Ovary (tissue), 10 donors: ENCODE results near the gene MRPL1. TPM values are rescaled to one million over a fixed set of nuclear protein-coding genes. Genes with fewer than 3 reads are reported as not detected.

Source experiments
- DNase-seq, 5 donors: peaks; one replicate each; pipeline ENCODE4 v3.0.0-alpha.2; 2019 to 2020
- H3K27ac ChIP-seq, 2 donors: fragments of 200-600 bp; one replicate each; pipeline versions ENCODE4 v1.5.1 to v1.8.0; 2019 to 2022
- H3K27me3 ChIP-seq: fragments of 200-600 bp; one replicate; pipeline ENCODE4 v1.8.0; 2022
- H3K36me3 ChIP-seq: fragments of 200-600 bp; sonication (generic); one replicate; pipeline ENCODE4 v1.5.1; 2019
- H3K4me1 ChIP-seq: one replicate; pipeline ENCODE4 v1.8.1; 2013; ENCODE audit warnings: mild to moderate bottlenecking, moderate library complexity; ENCODE audit not compliant: insufficient read depth
- H3K4me3 ChIP-seq: fragments of 200-600 bp; sonication (generic); one replicate; pipeline ENCODE4 v1.5.1; 2017
- H3K9me3 ChIP-seq, 2 donors: fragments of 200-600 bp in 1 of 2; sonication (generic) in 1 of 2; one replicate each; pipeline versions ENCODE4 v1.5.1 to v1.8.1; 2013 to 2019; ENCODE audit warnings: mild to moderate bottlenecking in 1 of 2, moderate library complexity in 1 of 2
- EP300 ChIP-seq: sonication (generic); formaldehyde crosslinking; IDR thresholded peaks from one replicate; pipeline ENCODE4 v1.6.1; 2017; ENCODE audit warnings: antibody characterized with exemption
- POLR2A ChIP-seq: fragments of 450-650 bp; IDR thresholded peaks from one replicate; pipeline ENCODE4 v1.6.1; 2017; ENCODE audit warnings: antibody characterized with exemption, mild to moderate bottlenecking, moderate library complexity
- WGBS, 3 donors: extraction: QIAGEN DNeasy Blood & Tissue Kit in 1 of 3; methylation state at CpG; one replicate each; pipeline versions ENCODE4 v1.1.5 to v1.1.7; 2013 to 2017; 5-methylcytosine and 5-hydroxymethylcytosine counted together
- intact Hi-C, 4 donors: fragments of 100-400 bp; cut with DNase I; formaldehyde crosslinking; loops; one replicate each; pipeline versions ENCODE4 v1.11.0 to v1.15.1; 2022 to 2023
- long read RNA-seq, 3 donors: library from polyadenylated mRNA in 2 of 3; unstranded in 2 of 3; transcript quantifications; one replicate each; pipeline ENCODE4 v2.0.0 and lab custom pipeline, GENCODE V29; 2021 to 2026
- polyA plus RNA-seq, 2 donors: library from polyadenylated mRNA; stranded (reverse); fragments of 200-250 nt in 1 of 2; fragments of 350-450 nt in 1 of 2; fragmentation: Illumina TruSeq in 1 of 2; extraction: RNeasy Lipid Tissue Mini Kit (QIAGEN cat#74804) in 1 of 2; gene quantifications; one replicate each; pipeline ENCODE4 v1.2.3, GENCODE V29; 2013 to 2014
- total RNA-seq, 7 donors: library from RNA; depleted of rRNA in 2 of 7; stranded (reverse); fragments of >200 nt in 2 of 7; fragmentation: NEBNext Ultra II Directional in 3 of 7; extraction: Animal tissue kit (Norgen Biotek cat#: 25700) in 3 of 7; gene quantifications; one replicate each; pipeline versions ENCODE4 v1.1.0 to v1.2.4, GENCODE V29; 2016 to 2023
- TF ChIP-seq, protein P1 (sequence below), 3 donors: fragments of 450-650 bp in 2 of 3; fragments of 200-600 bp in 1 of 3; IDR thresholded peaks; one replicate each; pipeline versions ENCODE4 v1.5.1 to v1.8.0; 2016 to 2022; ENCODE audit warnings: antibody characterized with exemption in 3 of 3, mild to moderate bottlenecking in 1 of 3
- donor health status: DM: no; HTN: no; CAD: no; lungs with moderate emphysema.
- donor health status: DM: no; HTN: no; CAD: no.
- donor health status: Bipolar disorder and iron deficiency.
- donor health status: DM: yes; HTN: yes; CAD: no.
- donor health status: DM: no; HTN: no; CAD: no.
- donor health status: DM: yes; HTN: yes; CAD: no.

The MRPL1 gene
- total RNA-seq = 10 to 100 TPM; 22.1 to 31.4 (median 25.4) TPM
- 10 to 100 TPM; 14.5 to 21.3 TPM for polyA plus RNA-seq
- long read RNA-seq, donor 1, transcript MRPL1-201 (9 exons, 1,490 nt) = major isoform, 26 of 29 reads
- long read RNA-seq, donor 1, partial matches to known transcripts = 0 of 29 reads
- long read RNA-seq, donor 1, other reads (novel, unspliced or antisense) = 3 of 29 reads
- long read RNA-seq, donor 2, transcript MRPL1-201 (9 exons, 1,490 nt) = major isoform, 10 of 16 reads
- long read RNA-seq, donor 2, partial matches to known transcripts = 6 of 16 reads
- long read RNA-seq, donor 2, other reads (novel, unspliced or antisense) = 0 of 16 reads
- long read RNA-seq, donor 3, transcript MRPL1-201 (9 exons, 1,490 nt) = major isoform, 15 of 16 reads
- long read RNA-seq, donor 3, partial matches to known transcripts = 0 of 16 reads
- long read RNA-seq, donor 3, other reads (novel, unspliced or antisense) = 1 of 16 reads

DNA sequence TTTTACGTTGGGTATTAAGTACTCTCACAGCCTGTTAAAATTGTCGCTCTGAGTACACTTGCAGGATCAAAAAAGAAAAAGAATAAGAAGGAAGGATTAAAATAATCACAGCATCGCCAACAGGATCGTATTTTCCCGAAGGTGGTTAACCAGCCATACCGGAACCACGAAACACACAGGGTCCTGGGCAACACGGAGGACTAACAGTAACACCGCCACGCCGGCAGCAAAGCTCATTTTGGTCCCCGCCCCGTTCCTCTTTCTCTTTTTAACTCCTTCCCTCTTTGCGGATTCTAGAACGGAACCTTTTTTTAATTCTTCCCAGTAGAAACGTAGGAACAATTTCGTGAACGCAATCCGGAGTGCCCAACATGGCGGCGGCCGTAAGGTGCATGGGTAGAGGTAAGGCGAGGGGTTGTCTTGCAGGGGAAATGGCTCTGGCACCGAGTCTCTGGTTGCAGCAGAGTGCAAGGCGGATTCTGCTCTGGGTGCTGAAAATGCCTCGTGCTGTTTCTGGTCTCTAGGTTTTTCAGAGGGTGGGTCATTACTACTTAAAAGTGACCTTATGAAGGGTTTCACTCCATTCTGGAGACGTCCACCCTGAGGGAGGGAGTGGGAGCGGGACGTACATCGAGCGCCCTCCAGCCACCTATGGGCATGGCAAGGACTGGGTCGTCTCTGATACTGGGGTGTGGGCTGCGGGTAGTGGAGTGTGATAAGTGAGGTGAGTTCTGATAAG is at the start of gene MRPL1:
TSS of gene MRPL1 (plus strand) at position 353 of the 739 bp plus-strand sequence. CDS start at position 372, 19 bp downstream.
- no peak for TF ChIP-seq EP300
- TF ChIP-seq POLR2A = peak; percentile 42
- TF ChIP-seq, protein P1, sequence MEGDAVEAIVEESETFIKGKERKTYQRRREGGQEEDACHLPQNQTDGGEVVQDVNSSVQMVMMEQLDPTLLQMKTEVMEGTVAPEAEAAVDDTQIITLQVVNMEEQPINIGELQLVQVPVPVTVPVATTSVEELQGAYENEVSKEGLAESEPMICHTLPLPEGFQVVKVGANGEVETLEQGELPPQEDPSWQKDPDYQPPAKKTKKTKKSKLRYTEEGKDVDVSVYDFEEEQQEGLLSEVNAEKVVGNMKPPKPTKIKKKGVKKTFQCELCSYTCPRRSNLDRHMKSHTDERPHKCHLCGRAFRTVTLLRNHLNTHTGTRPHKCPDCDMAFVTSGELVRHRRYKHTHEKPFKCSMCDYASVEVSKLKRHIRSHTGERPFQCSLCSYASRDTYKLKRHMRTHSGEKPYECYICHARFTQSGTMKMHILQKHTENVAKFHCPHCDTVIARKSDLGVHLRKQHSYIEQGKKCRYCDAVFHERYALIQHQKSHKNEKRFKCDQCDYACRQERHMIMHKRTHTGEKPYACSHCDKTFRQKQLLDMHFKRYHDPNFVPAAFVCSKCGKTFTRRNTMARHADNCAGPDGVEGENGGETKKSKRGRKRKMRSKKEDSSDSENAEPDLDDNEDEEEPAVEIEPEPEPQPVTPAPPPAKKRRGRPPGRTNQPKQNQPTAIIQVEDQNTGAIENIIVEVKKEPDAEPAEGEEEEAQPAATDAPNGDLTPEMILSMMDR (IDR thresholded peaks at IDR 0.05) = peak in 1 of 3 donors; percentile 7
- H3K4me1 ChIP-seq = peaks cover 3% of the 10 kb centered on the region
- H3K27ac ChIP-seq = peak within 1 kb of the TSS; percentile 68 to 85
- H3K36me3 ChIP-seq = no peaks in the 10 kb centered on the region
- H3K27me3 ChIP-seq = no peaks in the 10 kb centered on the region
- peak; percentile 82 to 90 (median 88) for DNase-seq
- H3K9me3 ChIP-seq = no peaks in the 10 kb centered on the region
- intact Hi-C loops = loop anchor here in 2 of 4 donors (2.0 kb wide), 2 partner anchors 42 to 44 kb away; partner anchors contain the start of gene CNOT6L (in 1 of the 2)
- 0 to 1% (median 0%) methylated on average over 33 of the region's 33 CpGs for WGBS, 3 donors
- peak within 1 kb of the TSS; percentile 79 for H3K4me3 ChIP-seq

DNA sequence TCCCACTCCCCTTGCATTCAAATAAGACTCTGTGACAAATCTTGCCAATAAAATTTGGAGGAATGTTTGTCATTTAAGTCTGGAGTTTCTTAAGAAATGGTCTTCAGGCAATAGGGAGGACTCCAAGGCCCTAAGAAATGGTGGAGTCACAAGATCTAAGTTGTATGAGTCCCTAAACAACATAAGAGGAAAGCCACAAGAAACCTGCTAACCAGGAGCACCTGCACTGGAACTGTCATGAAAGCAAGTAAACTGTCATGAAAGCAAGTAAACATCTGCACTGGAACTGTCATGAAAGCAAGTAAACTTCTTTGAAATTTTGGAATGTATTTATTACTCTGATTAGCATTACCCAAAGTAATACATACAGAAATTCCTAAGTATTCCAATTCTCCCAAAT is 47.0 kb upstream of the MRPL1 start:
- no peaks in the 10 kb centered on the region for H3K9me3 ChIP-seq
- H3K27me3 ChIP-seq = no peaks in the 10 kb centered on the region
- TF ChIP-seq, protein P1 (IDR thresholded peaks at IDR 0.05) = no peak
- no peak for TF ChIP-seq POLR2A
- no peaks in the 10 kb centered on the region for H3K36me3 ChIP-seq
- intact Hi-C loops = no loop called here
- DNase-seq = no peak
- no peak overlapping the region for H3K4me3 ChIP-seq
- peaks cover 7% of the 10 kb centered on the region for H3K4me1 ChIP-seq
- H3K27ac ChIP-seq = no peak overlapping the region

DNA sequence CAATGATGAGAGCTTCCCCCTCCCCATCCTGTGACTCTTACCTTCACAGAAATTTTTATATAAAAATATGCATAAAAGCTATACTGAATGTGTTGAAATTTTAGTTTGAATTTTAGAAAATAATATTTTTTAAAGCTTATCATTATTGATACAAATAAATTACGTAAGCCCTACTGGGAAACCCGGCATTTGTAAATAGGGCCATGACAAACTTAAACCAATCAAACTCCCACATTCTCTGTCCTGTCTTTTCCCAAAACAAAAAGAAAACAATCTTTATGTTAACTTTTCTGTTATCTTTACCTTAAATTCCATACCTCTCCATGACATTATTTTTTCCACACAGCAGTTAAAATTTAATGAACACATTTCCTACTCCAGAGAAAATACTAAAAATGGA is 46.1 kb upstream of the MRPL1 start:
- intact Hi-C loops = no loop called here
- WGBS, 3 donors = 24 to 59% (median 43%) methylated on average over 2 of the region's 2 CpGs
- Histone ChIP-seq H3K27me3 (no peaks in the 10 kb centered on the region), H3K4me1 (peaks cover 9% of the 10 kb centered on the region), H3K27ac (no peak overlapping the region), H3K4me3 (no peak overlapping the region), H3K9me3 (no peaks in the 10 kb centered on the region), H3K36me3 (no peaks in the 10 kb centered on the region)
- DNase-seq = no peak
- TF ChIP-seq, protein P1 (IDR thresholded peaks at IDR 0.05) = no peak

DNA sequence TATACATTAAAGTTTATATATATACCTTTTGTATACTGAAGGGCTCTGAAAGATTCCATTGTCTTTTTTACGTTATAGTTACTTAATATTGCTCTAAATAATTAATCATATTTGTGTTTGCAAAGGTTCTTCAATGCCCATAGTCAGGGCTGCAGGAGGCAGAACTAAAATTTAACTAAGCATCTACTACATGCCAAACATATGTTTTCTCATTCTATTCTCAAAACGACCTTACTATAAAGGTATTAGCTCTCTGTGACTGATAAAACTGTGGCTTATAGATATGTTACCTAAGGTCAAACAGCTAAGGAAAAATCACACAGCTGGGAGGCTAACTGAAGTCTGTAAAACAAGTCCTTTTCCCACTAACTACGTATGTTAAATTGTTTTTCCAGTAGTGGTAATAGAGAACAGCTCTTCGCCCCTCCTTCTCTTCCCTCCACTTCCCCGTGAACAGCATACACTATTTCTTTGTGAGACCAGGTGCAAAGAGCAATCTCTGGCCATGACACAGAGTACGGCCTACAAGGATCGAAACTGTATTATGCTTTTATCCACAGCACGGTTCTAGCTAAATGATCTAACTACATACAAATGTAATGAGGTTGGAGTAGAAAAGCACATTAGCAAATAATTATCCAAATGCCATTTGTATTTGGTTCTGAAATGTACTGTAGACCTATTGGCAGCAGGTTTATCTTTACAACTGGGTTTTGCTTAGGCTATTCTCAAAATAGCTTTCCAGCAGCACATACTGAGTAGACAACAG is 45.1 kb upstream of the MRPL1 start:
- no peaks in the 10 kb centered on the region for H3K36me3 ChIP-seq
- WGBS, 3 donors = 24 to 33% (median 25%) methylated on average over 8 of the region's 8 CpGs
- H3K9me3 ChIP-seq = no peaks in the 10 kb centered on the region
- H3K4me1 ChIP-seq = peaks cover 9% of the 10 kb centered on the region
- intact Hi-C loops = loop anchor here in 1 of 4 donors (2.0 kb wide), 1 partner anchor 45 kb away; the partner anchor contains the start of gene MRPL1
- no peaks in the 10 kb centered on the region for H3K27me3 ChIP-seq
- peak overlapping the region in 1 of 2 donors; percentile 98 for H3K27ac ChIP-seq
- DNase-seq = no peak
- H3K4me3 ChIP-seq = peak overlapping the region; percentile 90
- TF ChIP-seq, protein P1 (IDR thresholded peaks at IDR 0.05) = no peak
- TF ChIP-seq POLR2A (no peak), EP300 (no peak)
